Measurements from ENCODE around the gene ZBTB9. TPM values are rescaled to one million over a fixed set of nuclear protein-coding genes. Genes with fewer than 3 reads are reported as not detected.

Gene ZBTB9
- total RNA-seq, 4 donors from 2014 or later, result 1.7 to 3.5 (median 3.0) TPM

DNA sequence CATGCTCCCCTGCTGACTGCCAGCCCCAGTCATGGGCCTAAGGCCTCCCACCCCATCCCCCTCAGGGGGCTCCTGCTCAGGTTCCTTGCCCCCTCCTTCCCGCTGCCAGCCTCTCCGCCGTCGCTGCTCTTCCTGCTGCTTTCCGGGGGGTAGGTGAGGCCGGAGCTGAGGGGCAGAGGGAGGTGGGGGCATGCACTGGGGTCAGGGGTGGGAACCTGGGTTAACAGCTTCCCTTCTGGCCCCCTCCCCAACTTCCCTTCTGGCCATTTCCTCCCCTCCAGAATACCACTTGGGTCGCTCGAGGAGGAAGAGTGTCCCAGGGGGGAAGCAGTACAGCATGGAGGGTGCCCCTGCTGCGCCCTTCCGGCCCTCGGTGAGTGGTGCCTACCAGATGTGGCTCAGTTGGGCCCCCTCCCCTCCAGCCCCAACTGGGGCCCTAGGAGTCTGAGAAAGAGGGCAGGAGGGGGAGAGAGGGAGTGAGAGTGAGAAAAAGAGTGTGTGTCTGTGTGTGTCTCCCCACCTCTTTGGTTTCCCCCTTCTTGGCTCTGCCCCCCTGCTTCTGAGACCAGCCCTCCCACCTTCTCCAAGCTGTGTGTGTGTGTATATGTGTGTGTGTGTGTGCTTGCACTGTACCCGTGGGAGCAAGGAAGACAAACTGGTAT lies 22.4 kb upstream of the ZBTB9 start:
- Histone ChIP-seq H3K27ac (replicated peaks in 1 of 4) (peak overlapping the region in 3 of 4 donors; percentile 45 to 77 (median 68)), H3K36me3 (peaks cover 14 to 21% (median 21%) of the 10 kb centered on the region in 4 donors), H3K9me3 (no peaks in the 10 kb centered on the region), H3K4me3 (no peak overlapping the region), H3K4me1 (peaks cover 42 to 73% (median 67%) of the 10 kb centered on the region in 4 donors), H3K27me3 (no peaks in the 10 kb centered on the region)
- no peak for DNase-seq (ENCODE audit: extremely low spot score)
- 37% methylated on average over 12 of the region's 12 CpGs for WGBS
- no peak for TF ChIP-seq EP300 (IDR thresholded peaks at IDR 0.05)
- TF ChIP-seq, protein P1, sequence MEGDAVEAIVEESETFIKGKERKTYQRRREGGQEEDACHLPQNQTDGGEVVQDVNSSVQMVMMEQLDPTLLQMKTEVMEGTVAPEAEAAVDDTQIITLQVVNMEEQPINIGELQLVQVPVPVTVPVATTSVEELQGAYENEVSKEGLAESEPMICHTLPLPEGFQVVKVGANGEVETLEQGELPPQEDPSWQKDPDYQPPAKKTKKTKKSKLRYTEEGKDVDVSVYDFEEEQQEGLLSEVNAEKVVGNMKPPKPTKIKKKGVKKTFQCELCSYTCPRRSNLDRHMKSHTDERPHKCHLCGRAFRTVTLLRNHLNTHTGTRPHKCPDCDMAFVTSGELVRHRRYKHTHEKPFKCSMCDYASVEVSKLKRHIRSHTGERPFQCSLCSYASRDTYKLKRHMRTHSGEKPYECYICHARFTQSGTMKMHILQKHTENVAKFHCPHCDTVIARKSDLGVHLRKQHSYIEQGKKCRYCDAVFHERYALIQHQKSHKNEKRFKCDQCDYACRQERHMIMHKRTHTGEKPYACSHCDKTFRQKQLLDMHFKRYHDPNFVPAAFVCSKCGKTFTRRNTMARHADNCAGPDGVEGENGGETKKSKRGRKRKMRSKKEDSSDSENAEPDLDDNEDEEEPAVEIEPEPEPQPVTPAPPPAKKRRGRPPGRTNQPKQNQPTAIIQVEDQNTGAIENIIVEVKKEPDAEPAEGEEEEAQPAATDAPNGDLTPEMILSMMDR (IDR thresholded peaks at IDR 0.05), result no peak
- TF ChIP-seq POLR2A (IDR thresholded peaks at IDR 0.05; ENCODE audit: low read depth), result no peak
- intact Hi-C loops (cut with DNase I), result no loop called here

DNA sequence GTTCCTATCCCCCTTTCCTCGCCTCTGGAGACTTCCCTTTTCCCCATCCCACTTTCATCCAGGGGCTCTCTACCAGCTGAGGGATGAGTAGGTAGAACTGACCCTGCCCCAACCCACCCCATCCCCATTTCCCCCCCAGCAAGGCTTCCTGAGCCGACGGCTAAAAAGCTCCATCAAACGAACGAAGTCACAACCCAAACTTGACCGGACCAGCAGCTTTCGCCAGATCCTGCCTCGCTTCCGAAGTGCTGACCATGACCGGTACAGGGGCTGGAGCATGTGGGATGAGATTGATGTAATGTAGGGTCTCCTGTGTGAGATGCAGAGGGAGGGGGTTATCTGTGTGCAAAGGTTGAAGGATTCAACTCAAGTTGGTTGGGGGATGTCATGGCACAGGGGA lies 21.8 kb upstream of the ZBTB9 start:
- Histone ChIP-seq H3K9me3 (no peaks in the 10 kb centered on the region), H3K4me1 (peaks cover 38 to 67% (median 61%) of the 10 kb centered on the region in 4 donors), H3K36me3 (peaks cover 19 to 27% (median 26%) of the 10 kb centered on the region in 4 donors), H3K4me3 (no peak overlapping the region), H3K27me3 (no peaks in the 10 kb centered on the region), H3K27ac (replicated peaks in 1 of 4) (peak overlapping the region in 3 of 4 donors; percentile 13 to 77 (median 68))
- DNase-seq (ENCODE audit: extremely low spot score), result no peak
- intact Hi-C loops (cut with DNase I), result no loop called here
- TF ChIP-seq POLR2AphosphoS5 (IDR thresholded peaks at IDR 0.05) (no peak), POLR2A (IDR thresholded peaks at IDR 0.05; ENCODE audit: low read depth) (no peak), EP300 (IDR thresholded peaks at IDR 0.05) (no peak)
- TF ChIP-seq, protein P1 (IDR thresholded peaks at IDR 0.05), result no peak
- 72% methylated on average over 9 of the region's 10 CpGs for WGBS

DNA sequence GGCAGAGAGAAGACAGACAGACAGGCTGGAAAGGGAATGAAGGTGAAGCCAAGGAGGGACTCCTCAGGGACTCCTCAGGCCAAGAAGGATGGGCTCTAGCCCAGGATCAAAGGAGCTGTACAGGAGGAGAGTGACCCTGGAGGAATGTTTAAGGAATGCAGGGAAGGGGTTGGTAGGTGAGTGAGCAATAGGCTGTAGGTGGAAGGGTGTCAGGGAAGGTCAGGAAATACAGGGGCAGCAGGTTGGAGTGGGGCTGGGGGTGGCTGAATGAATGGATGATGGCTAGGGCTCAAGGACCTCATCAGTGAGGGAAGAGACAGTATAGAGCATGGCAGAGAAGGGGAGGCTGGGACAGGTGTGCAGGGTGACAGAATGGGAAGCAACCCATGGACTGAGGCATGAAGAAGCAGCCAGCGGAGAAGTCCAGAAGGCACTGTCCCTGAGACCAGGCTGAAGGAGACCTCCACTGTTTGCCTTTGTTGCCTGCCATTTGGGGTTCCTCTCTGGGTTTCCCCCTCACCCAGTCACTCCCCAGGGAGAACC lies 21.3 kb upstream of the ZBTB9 start:
- no peak for DNase-seq (ENCODE audit: extremely low spot score)
- 100% methylated on average over 1 of the region's 1 CpG for WGBS
- intact Hi-C loops (cut with DNase I), result no loop called here
- Histone ChIP-seq H3K9me3 (no peaks in the 10 kb centered on the region), H3K27ac (replicated peaks in 1 of 4) (peak overlapping the region; percentile 13 to 77 (median 58)), H3K4me1 (peaks cover 38 to 65% (median 61%) of the 10 kb centered on the region in 4 donors), H3K4me3 (no peak overlapping the region), H3K27me3 (no peaks in the 10 kb centered on the region), H3K36me3 (peaks cover 24 to 32% (median 32%) of the 10 kb centered on the region in 4 donors)
- TF ChIP-seq EP300 (IDR thresholded peaks at IDR 0.05) (no peak), POLR2AphosphoS5 (IDR thresholded peaks at IDR 0.05) (no peak), POLR2A (IDR thresholded peaks at IDR 0.05; ENCODE audit: low read depth) (no peak)
- TF ChIP-seq, protein P1 (IDR thresholded peaks at IDR 0.05), result no peak

DNA sequence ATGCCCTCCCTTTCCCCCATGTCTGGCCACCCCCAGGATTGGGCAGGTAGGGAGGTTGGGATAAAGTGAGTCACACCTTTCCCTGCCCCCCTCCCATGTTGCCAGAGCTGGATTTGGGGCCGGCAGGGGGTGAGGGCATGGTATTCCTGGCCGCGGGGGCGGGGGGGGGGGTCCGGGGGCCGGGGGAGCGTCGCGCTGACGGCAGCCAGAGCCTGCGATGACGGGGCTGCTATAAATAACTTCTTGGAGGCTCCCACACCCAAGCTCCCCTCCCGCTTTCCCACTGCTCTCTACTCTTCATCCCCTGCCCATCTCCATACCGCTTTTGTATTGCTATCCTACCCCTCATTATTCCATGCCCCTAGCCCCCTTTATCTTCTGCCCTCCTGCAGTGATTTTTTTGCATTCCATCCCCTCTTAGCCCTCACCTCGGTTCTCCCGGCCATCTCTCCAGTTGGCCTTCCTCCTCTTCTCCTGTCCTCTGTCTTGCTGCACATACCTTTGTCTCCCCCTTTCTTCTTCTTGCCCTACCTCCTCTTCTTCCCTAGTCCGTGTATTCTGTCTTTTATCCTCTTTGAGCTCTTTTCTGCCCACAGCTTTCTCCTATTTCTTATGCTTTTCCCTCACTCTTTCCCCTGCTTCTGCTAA lies 20.7 kb upstream of the ZBTB9 start:
- intact Hi-C loops (cut with DNase I), result no loop called here
- peak overlapping the region; percentile 13 to 77 (median 58) for H3K27ac ChIP-seq (replicated peaks in 1 of 4)

More for the DNA sequence above, 20.7 kb upstream of the ZBTB9 start:
- no peak for DNase-seq (ENCODE audit: extremely low spot score)
- Histone ChIP-seq H3K27me3 (no peaks in the 10 kb centered on the region), H3K4me3 (no peak overlapping the region), H3K9me3 (no peaks in the 10 kb centered on the region), H3K4me1 (peaks cover 33 to 59% (median 55%) of the 10 kb centered on the region in 4 donors), H3K36me3 (peaks cover 27 to 38% (median 38%) of the 10 kb centered on the region in 4 donors)
- 29% methylated on average over 6 of the region's 17 CpGs for WGBS
- TF ChIP-seq POLR2AphosphoS5 (IDR thresholded peaks at IDR 0.05) (no peak), EP300 (IDR thresholded peaks at IDR 0.05) (no peak), POLR2A (IDR thresholded peaks at IDR 0.05; ENCODE audit: low read depth) (no peak)
- TF ChIP-seq, protein P1 (IDR thresholded peaks at IDR 0.05), result no peak

Measured in esophagus muscularis mucosa (tissue), 4 donors.